Sigmoid colon (tissue), 4 donors: ENCODE measurements around the gene DGKD.

Experiments used
- CTCF ChIP-seq, 4 experiments: fragments of 450-650 bp in 3 of 4; fragments of 200-600 bp in 1 of 4; IDR thresholded peaks; one replicate each; pipeline ENCODE4 v1.5.1; 2016 to 2019; ENCODE audit warnings: antibody characterized with exemption in 4 of 4, mild to moderate bottlenecking in 3 of 4, moderate library complexity in 2 of 4
- EP300 ChIP-seq, 4 donors: sonication (generic); formaldehyde crosslinking; IDR thresholded peaks; one replicate each; pipeline ENCODE4 v1.6.1; 2017; ENCODE audit warnings: antibody characterized with exemption in 4 of 4

GRCh38 chr2:233359823-233360222, 5.5 kb downstream of the DGKD start:
- TF ChIP-seq CTCF (IDR thresholded peaks at IDR 0.05) (no peak), EP300 (IDR thresholded peaks at IDR 0.05) (no peak)
